HG03066 (cell line): ENCODE data around the gene COMMD3.
A peak's percentile ranks its signal among the peaks of the same experiment; 100 is the strongest.
"Not testable (repeated sequence)": the region's sequence is repeated elsewhere in the genome, so short reads cannot be mapped to it uniquely, and the experiment has no call there.

Experiments used
- ATAC-seq: cut with Tn5 transposase; IDR thresholded peaks from one replicate; pipeline ENCODE4 v1.9.1; 2021; ENCODE audit warnings: low read depth; ENCODE audit not compliant: unreplicated experiment

The COMMD3 gene

DNA sequence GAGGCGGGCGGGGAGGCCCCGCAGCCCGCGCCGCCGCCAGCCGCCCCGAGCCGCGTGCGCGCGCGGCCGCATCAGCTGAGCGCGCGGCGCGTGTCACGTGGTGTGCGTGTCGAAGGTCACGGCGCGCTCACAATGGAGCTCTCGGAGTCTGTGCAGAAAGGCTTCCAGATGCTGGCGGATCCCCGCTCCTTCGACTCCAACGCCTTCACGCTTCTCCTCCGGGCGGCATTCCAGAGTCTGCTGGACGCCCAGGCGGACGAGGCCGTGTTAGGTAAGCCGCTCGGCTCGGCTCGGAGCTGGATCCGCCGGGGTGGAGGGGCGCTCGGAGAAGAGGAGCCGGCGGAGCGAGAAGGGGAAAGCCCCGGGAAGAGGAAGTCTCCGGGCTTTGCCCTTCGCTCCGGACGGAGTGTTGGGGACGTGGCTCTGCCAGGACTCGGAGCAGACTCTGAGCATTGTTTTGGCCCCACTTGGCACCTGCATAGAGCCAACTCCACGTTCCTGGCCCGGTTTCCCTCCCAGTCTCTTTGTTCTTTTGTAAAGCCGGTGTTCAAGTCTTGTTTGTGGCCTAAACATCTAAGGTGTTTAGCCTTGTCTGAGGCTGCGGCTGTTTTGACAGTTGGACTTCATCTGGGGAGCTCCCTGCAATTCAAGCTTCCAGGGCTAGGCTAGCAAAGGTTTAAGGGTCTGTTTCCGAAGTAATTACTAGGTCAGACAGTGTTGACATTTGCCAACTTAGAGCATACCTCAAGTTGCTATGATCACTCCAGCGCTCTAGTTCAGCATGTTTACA is at the start of gene COMMD3:
TSS of gene COMMD3 (plus strand) at position 103 of the 790 bp plus-strand sequence. CDS start at position 133, 30 bp downstream.
- ATAC-seq = peak; percentile 56

DNA sequence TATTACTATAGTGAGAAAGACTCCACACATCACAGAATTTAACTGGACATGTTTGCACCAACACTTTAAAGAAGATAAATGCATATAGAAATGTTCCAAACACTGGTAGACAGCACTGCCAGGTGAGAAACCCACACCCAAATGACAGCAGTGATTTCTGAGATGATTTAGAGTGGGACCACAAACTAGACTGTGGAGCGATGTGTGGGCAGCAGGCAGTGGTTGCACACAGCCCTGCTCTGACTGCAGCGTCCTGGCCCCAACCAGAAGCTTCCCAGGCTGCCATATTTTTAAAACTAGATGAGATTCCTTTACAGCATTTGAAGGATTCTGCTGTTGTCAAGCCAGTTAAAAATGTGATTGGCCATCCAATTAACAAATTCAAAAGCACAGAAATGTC is 47.7 kb upstream of the COMMD3 start:
- ATAC-seq = no peak

DNA sequence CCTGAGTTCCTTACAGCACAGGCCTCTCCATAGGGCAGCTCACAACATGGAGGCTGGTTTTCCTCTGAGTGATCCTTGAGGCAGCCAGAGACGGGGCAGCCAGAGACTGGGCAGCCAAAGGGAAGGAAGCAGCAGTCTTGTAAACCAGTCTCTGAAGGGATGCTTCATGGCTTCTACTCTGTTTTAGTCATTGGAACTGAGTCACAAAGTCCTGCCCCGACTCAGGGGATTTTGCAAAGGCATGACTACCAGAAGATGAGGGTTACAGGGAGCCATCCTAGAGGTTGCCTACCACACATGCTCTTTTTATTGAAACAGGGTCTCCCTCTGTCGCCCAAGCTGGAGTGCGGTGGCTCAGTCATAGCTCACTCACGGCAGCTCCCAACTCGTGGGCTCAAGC is 44.4 kb upstream of the COMMD3 start:
- no peak for ATAC-seq

DNA sequence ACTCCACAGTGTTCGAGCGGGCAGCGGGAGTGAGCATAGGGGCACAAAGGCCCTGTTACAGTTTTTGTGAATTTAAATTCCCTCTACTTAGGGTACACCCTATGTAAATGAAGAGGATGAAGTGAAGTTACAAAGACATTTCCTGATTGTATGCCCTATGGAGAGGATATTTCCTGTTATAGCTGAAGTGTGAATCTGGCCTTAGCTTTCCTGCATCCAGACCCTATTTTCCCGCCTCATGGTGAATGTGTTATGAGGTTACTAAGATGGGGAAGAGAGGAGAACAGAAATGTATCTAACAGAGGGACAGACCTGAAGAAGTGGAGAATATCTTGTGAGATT is 37.8 kb upstream of the COMMD3 start:
- no peak for ATAC-seq

DNA sequence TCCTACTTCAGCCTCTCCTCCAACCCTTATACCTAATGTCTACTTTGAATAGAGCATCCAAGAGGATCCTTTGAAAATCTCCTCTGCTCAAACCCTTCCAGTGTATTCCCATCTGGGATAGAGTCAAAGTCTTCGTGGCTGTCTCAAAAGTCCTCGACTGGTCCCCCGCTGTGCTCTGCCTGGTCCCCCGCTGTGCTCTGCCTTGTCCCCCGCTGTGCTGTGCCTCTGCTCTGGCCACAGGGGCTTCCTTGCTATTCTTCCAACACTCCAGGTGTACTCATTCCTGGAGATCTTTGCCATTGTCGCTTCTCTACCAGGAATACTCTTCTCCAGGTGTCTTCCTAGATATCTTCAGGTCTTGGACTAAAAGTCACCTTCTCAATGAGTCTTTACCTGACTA is 36.1 kb upstream of the COMMD3 start:
- no peak for ATAC-seq

DNA sequence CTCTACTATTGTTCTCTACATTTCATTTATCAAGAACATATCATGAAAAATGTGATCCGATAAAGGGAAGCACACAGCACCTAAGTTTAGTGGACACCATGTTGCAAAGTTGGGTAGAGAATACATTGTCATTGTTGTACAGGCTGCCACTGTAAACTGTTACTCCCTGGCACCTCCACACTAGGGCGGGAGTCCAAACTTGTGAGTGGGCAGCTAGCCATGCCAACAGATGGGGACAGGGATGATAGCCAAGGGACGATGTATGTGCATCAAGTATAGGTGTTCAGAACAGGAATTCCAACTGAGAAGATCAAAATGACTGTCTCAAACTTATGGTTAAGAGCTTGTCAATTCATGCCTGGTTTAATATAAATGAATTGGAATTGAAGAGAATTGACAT is 31.1 kb upstream of the COMMD3 start:
- no peak for ATAC-seq

DNA sequence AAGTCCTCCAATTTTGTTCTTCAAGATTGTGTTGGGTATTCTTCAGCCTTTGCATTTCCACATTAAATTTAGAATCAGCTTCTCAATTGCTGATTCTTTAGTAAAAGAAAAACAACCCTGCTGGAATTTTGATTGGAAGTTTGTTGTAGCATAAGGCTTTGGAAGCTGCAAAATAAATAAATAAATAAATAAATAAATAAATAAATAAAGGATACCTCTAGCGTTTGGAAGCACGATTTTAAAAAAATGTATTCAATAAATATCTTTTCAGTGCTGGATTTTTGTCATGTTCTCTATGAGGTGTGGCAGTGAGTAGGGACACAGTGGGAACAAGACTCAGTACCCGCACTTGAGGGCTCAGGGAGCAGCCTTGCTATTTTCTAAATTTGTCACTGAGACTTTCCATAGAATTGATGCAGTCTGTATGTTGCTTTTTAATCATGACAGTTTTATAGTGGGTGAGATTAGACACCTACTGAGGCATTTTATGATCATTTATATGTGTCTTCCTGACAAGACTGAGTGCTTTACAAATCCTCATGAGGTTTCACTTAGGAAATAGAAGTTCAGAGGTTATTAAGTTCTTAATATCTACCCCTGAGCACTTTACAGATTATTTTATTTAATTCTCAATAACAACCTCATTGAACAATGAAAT is 22.3 kb upstream of the COMMD3 start:
- ATAC-seq = no peak

DNA sequence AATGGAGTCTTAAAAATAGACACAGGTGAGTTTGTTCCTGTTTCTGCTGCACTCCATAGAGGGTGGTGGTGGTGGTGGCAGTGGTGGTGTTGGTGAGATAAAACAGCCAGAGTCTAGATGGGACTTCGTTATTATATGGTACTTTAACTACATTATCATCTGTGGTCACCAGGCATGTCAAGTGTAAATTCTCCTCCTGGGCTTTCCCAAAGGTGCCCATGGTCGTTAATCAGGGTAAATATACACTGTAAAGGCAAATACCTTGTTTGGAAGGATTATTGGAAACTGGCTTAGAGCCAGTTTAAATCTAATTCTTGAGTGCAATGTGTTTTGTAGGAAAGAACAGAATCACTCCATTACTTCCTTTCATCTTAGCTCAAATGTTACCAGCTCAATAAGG is 21.5 kb upstream of the COMMD3 start:
- no peak for ATAC-seq

DNA sequence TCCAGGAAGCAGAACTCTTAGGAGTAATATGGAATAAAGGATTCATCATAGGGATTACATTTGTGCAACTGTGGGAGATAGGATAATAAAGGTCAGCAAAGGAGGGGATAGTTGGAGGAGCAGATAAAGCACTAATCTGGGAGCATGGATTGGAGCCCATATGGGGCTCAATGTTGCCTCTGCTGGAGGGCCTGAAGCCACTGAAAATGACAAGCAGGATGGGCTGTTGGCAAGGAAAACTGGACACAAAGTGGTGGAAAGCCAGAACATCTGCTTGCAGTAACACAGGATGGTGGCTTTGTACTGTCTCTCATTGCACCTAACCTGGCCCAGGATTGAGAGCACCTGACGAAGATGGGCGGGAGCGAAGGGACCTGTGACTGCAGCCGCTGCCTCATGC is 15.0 kb upstream of the COMMD3 start:
- no peak for ATAC-seq

DNA sequence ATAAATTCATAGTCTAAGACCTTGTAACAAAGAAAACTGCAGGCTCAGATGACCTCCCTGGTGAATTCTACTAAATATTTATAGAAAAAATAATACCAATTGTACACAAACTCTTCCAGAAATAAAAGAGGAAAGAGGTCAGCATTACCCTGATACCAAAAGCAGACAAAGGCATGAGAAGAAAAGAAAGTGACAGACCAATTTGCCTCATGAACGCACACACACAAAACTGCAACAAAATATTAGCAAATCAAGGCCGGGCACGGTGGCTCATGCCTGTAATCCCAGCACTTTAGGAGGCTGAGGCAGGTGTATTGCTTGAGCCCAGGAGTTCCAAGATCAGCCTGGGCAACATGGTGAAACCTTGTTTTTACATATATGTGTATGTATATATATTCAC is 12.7 kb upstream of the COMMD3 start:
- ATAC-seq = no peak

DNA sequence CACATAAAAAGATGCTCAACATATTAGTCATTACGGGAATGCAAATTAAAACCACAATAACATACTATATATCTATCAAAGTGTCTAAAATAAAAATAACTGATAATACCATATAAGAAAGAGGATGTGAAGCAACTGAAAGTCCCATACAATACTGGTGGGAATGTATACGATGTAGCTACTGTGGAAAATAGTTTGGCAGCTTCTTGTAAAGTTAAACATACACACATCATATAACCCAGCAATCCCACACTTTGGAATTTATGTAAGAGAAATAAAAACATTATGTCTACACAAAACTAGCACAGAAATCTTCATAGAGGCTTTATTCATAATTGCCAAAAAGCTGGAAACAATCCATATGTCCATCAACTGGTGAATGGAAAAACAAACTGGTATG is 10.5 kb upstream of the COMMD3 start:
- no peak for ATAC-seq

DNA sequence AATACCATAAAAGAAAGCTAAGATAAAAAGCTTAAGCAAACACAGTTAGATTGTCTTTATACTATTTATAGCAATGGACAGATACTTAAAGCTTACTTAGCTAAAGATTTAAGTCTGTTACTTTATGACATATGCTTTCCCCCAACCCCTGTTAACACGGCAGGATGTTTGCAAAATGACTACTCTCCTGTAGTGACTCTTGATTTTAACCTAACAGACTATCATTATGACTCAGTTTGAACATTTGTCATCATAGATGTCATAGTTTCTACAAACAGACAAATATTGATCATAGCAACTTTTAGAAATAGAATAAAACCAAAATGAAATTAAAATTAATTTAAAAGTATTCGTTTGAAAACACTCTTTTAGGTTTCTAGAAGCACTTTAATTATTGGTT is 7.8 kb upstream of the COMMD3 start:
- peak; percentile 95 for ATAC-seq

DNA sequence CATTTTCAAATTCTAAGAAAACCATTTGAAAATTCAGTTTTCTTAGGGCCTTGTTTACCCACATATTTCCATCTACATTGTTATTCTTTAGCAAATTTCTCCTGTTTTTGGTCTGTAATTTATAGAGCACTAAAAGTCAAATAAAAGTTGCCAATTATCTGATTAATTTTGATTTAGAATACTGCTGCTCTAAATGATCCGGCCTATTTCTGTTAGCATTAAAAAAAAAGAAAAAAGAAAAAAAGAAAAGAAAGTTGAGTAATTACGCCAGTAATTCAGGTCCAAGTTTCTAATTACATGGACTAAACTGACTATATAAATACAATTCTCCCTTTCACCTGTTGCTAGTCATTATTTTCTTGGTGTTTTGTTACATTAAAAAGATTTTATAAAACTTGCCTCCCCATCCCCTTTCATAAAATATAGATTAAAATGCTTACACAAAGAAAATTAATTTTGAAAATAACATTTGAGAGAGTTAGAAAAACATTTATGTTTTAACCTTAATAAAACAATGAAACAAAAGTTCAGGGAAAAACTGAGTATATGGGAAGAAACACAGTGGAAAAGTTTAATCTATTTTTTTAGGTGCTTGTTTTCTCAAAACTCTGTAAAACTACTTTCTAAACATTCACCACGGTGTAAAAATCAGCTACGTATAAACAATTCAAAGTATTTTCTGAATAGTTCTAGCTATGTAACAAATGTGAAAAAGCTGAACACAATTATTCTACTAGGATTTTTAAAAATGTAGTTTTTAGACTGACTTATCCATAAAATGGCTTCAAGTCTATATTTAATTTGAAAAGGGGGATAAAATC is 6.8 kb upstream of the COMMD3 start:
- no peak for ATAC-seq

DNA sequence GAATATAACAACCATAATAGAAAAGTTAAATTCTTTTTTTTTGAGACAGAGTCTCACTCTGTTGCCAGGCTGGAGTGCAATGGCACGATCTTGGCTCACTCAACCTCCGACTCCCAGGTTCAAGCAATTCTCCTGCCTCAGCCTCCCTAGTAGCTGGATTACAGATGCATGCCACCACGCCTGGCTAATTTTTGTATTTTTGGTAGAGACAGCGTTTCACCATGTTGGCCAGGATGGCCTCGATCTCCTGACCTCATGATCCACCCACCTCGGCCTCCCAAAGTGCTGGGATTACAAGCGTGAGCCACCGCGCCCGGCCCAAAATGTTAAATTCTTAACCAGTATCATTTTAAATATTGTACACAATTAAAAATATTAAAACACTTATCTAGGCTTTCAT is 6.2 kb upstream of the COMMD3 start:
- ATAC-seq = not testable (repeated sequence)

DNA sequence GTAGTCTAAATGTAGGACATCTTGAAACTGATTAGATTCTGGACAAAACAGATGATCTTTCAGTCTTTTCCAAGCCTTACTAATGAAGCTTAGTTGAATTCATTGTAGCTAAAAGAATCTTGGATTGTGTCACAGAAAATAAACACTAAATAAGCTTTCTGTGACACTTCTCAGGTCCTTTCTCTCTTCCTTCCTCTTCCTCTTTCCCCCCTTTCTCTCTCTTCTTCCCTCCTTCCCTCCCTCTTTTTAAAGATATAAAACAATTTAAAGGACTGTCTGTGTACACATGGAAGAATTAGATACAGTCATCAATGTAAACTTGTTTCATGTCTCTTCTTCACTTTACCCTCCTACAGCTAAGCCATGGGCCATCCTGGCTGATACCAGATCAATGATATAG is 5.3 kb upstream of the COMMD3 start:
- ATAC-seq = no peak

DNA sequence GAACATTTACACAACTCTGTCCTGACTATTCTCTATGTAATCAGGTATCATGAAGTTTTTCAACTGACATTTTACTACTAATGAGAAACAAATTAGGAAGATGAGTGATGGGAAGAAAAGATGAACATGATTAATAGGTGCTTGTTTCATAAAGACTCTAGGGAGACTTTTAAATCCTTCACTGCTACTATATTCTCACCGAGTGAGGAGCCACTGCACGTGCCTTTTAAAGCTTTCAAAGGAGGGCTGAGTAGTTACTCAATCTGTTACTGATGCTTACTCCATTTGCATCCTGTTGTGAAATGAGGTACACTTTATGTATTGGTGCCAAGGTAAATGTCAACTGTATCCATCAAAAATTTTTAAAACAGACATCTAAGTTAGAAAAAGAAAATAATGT is 1.3 kb upstream of the COMMD3 start:
- no peak for ATAC-seq

DNA sequence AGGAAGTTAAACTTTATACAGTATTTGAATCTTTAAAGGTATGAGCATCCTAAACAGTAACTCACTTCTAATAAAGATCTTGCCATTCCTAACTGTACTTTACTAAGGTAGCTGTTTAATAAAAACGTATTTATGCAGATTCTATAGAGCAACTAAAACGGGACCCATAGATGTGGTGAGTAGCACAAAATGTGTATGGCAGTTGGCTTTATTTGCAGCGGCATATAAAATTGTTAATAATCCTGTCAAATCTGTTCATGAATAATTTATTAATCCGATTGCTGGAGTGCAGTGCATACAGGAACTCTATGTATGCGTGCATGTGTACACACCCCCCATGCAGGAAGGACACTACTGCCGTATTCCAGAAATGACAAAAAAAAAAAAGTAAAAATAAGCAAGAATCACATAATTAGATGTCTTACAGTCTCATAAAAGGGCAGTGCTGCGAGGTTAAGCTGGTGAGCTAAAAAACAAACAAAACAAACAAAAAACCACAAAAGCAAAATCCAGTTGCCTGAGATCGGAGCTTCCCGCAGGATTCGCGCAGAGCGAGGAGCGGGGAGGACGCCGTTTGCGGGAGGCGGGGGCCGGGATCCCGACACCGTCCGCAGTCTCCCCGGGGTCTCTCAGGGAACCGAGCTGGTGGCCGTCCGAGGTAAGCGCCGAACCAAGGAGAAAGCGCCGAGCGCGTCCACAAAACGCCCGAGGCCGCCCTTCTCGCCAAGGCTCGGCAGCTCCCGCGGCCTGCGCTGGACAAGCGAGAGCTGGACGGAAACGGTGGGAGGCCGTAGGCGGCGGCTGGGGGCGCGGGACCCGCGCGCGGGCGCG is 518 bp upstream of the COMMD3 start:
- peak; percentile 22 for ATAC-seq

DNA sequence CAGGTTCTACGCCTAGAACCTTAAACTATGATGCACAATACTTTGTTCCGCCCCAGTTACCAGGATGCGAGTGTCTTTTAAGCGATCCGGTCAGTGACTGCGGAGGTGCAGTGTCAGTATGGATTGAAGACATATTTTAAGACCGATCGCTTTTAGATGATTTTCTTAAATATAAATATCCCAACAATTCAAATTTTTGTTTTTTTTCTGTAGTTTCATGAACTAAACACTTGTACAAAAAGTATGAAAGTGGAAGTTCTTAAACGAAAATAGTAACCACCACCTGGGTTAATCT is 835 bp downstream of the COMMD3 start:
- peak; percentile 32 for ATAC-seq

DNA sequence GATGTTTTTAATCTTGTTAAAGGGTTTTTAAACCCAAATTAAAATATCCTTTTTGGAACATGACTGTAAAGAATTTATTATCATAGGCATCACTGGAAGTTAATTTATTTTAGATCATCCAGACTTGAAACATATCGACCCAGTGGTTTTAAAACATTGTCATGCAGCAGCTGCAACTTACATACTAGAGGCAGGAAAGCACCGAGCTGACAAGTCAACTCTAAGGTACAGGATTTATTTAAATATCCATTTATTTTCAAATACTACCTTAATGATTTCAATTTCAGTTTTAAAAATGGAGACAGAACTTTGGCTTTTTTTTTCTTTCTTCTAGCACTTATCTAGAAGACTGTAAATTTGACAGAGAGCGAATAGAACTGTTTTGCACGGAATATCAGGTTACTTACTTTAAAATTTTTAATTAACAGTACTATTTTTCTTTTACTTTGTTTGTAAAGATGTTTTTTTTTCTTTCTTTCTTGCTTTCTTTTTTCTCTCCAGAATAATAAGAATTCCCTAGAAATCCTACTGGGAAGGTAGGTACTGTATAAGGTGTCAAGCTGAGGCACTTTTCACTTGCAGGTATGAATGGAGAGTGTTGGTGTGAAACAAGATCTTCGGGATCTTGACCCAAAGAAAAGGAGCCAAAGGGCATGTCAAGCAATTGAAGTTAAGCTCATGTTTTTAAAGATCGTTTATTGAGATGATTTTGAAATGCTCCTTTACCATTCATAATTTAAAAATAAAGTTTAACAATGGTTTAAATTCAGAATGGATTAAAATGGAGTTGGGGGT is 1.8 kb downstream of the COMMD3 start:
- ATAC-seq = no peak

DNA sequence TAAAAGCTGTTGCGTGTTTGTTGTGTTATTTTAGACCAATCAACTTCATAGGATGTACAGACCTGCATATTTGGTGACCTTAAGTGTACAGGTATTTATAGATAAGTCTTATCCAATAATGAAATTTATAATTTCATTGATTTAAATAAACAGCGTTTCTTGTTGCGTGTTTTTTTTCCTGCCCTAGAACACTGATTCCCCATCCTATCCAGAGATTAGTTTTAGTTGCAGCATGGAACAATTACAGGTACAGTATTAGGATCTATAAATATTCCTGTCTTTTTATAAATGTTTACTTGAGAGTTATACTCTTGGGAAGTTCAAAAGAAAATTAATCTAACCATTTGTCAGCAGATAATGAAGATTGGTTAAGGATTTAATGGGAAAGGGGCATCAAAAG is 2.6 kb downstream of the COMMD3 start:
- ATAC-seq = no peak
